ENCODE data around the gene TET1. TPM values are rescaled to one million over a fixed set of nuclear protein-coding genes. Genes with fewer than 3 reads are reported as not detected.
A peak's percentile ranks its signal among the peaks of the same experiment; 100 is the strongest.

Gene TET1
- total RNA-seq, 2 experiments from 2014 or later: 3.3 to 3.4 TPM

DNA sequence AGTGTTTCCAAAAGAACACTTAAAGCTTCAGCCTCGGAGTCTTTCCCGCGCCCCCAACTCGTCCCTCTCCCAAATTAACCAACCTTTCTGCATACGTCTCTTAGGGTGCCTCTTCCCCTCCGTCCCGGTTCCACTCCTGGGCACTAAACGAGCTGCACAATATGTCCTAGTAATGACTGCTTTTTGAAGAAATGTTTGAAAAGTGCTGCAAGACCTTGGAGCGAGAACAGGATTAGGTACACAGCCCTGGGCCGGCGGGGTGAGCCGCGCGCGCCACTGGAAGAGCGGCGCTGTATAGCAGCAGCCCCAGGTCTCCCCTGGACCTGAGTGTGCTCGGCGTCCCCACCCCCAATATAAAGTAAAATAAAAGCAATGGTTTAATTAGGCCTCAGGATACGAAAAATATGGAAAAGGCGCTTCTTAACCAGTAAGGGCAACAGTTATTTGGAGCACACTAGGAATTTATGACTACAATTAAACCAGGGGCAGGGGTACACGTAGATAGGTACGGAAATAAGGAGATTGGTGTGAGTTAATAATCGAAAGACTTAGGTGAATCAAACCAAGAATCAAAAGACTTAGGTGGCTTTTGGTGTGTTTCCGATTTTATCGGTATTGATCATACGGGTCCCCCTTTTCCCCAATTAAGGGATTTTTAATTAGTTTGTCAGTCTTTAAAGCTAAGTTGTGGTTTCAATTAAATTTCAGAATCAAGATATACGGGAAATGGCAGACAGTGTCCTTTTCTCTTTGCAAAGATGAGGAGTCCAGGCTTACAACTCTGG lies 1.9 kb downstream of the TET1 start:
- no peak for TF ChIP-seq EZH2phosphoT487 (IDR thresholded peaks at IDR 0.05; ENCODE audit: borderline replicate concordance, low read depth, low read length)
- H3K79me2 ChIP-seq (ENCODE audit: insufficient read depth, low read depth, low read length): no peaks in the 10 kb centered on the region
- DNase-seq (ENCODE audit: low spot score): no peak
- ChIA-PET CTCF (ENCODE audit: unreplicated experiment) (interaction anchor here (0.6 kb wide), 1 partner anchor 677 kb away, joined by 6 read pairs; no protein-coding TSS in a partner anchor), POLR2A (no interaction called here)
- no peak overlapping the region for H3K27ac ChIP-seq (ENCODE audit: low read depth, low read length, poor library complexity, severe bottlenecking)
- H4K20me1 ChIP-seq (ENCODE audit: insufficient read depth, low read length): no peaks in the 10 kb centered on the region
- no TSS peak for BruUV-seq (replicated peaks)
- H3K9me3 ChIP-seq (ENCODE audit: low read length): no peaks in the 10 kb centered on the region
- no peak overlapping the region for H3K4me3 ChIP-seq (ENCODE audit: low read depth, low read length, poor library complexity, severe bottlenecking)
- no peaks in the 10 kb centered on the region for H3K36me3 ChIP-seq (ENCODE audit: insufficient read depth, low read length)
- no peak overlapping the region for H2AFZ ChIP-seq (ENCODE audit: low read length)
- H3K4me2 ChIP-seq (ENCODE audit: low read length): no peak overlapping the region
- intact Hi-C loops (cut with micrococcal nuclease; ENCODE audit: unreplicated experiment): no loop called here
- peaks cover 13% of the 10 kb centered on the region for H3K4me1 ChIP-seq (ENCODE audit: insufficient read depth, low read length, poor library complexity, severe bottlenecking)
- H3K9me2 ChIP-seq (ENCODE audit: insufficient read depth, low read length): no peaks in the 10 kb centered on the region

DNA sequence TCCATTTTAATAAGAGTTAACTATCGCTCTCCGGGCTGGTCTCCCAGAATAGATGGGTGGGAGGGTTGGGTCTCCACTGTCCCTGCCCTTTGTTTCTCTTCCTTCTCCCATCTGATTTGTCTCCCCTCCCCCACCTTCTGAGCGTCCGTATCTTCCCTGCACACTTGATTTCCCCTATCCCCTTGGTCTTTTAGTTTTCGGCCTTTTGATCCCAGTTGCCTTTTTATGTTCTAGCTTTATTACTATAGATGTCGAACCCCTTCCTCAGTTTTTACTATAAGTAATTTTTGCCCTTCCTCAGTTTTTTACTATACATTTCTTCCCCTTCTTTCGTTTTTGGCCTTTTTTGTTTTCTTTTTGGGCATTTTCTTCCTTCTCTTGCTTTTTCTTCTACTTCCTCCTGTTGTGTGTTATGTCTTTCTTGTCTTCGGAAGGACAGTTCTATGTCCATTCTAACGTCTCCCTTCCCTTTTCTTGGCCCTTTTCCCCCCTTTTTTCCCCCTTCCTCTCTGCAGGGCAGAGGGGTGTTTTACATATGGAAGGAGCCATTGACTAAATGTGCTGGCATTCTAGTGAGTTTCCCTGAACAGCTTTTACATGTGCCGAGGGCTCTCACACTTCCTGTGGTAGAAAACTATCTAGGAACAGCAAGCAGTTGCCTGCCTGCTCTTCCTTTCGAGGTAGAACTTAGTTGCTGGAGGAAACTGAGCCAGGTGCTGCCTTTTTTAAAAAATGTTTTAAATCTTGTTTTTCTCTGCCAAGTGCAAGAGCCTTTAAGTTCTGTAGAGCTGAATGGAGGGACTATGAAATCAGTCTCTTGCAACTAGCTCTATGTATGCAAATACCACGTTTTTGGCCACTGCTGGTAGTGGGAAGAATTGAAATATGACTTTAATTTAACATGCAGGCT lies 2.8 kb downstream of the TET1 start:
- peaks cover 13% of the 10 kb centered on the region for H3K4me1 ChIP-seq (ENCODE audit: insufficient read depth, low read length, poor library complexity, severe bottlenecking)
- intact Hi-C loops (cut with micrococcal nuclease; ENCODE audit: unreplicated experiment): no loop called here
- no peaks in the 10 kb centered on the region for H3K9me2 ChIP-seq (ENCODE audit: insufficient read depth, low read length)
- H2AFZ ChIP-seq (ENCODE audit: low read length): no peak overlapping the region
- H3K79me2 ChIP-seq (ENCODE audit: insufficient read depth, low read depth, low read length): no peaks in the 10 kb centered on the region
- no peak overlapping the region for H3K27ac ChIP-seq (ENCODE audit: low read depth, low read length, poor library complexity, severe bottlenecking)
- H4K20me1 ChIP-seq (ENCODE audit: insufficient read depth, low read length): no peaks in the 10 kb centered on the region
- no TSS peak for BruUV-seq (replicated peaks)
- DNase-seq (ENCODE audit: low spot score): peak; percentile 69
- H3K4me2 ChIP-seq (ENCODE audit: low read length): no peak overlapping the region
- H3K9me3 ChIP-seq (ENCODE audit: low read length): no peaks in the 10 kb centered on the region
- POLR2A ChIA-PET: no interaction called here
- TF ChIP-seq EZH2phosphoT487 (IDR thresholded peaks at IDR 0.05; ENCODE audit: borderline replicate concordance, low read depth, low read length): no peak
- TF ChIP-seq, protein P1, sequence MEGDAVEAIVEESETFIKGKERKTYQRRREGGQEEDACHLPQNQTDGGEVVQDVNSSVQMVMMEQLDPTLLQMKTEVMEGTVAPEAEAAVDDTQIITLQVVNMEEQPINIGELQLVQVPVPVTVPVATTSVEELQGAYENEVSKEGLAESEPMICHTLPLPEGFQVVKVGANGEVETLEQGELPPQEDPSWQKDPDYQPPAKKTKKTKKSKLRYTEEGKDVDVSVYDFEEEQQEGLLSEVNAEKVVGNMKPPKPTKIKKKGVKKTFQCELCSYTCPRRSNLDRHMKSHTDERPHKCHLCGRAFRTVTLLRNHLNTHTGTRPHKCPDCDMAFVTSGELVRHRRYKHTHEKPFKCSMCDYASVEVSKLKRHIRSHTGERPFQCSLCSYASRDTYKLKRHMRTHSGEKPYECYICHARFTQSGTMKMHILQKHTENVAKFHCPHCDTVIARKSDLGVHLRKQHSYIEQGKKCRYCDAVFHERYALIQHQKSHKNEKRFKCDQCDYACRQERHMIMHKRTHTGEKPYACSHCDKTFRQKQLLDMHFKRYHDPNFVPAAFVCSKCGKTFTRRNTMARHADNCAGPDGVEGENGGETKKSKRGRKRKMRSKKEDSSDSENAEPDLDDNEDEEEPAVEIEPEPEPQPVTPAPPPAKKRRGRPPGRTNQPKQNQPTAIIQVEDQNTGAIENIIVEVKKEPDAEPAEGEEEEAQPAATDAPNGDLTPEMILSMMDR (conservative IDR thresholded peaks at IDR 0.05; ENCODE audit: low read length): no peak
- H3K4me3 ChIP-seq (ENCODE audit: low read depth, low read length, poor library complexity, severe bottlenecking): no peak overlapping the region
- CTCF ChIA-PET (ENCODE audit: unreplicated experiment): interaction anchor here (0.6 kb wide), 1 partner anchor 676 kb away, joined by 6 read pairs; no protein-coding TSS in a partner anchor
- no peaks in the 10 kb centered on the region for H3K36me3 ChIP-seq (ENCODE audit: insufficient read depth, low read length)

- Histone ChIP-seq H3K9me3 (ENCODE audit: low read length) (no peaks in the 10 kb centered on the region), H2AFZ (ENCODE audit: low read length) (no peak overlapping the region), H3K79me2 (ENCODE audit: insufficient read depth, low read depth, low read length) (no peaks in the 10 kb centered on the region), H3K4me2 (ENCODE audit: low read length) (no peak overlapping the region), H3K36me3 (ENCODE audit: insufficient read depth, low read length) (no peaks in the 10 kb centered on the region), H3K4me3 (ENCODE audit: low read depth, low read length, poor library complexity, severe bottlenecking) (no peak overlapping the region), H3K4me1 (ENCODE audit: insufficient read depth, low read length, poor library complexity, severe bottlenecking) (peaks cover 13% of the 10 kb centered on the region), H3K27ac (ENCODE audit: low read depth, low read length, poor library complexity, severe bottlenecking) (no peak overlapping the region), H3K9me2 (ENCODE audit: insufficient read depth, low read length) (no peaks in the 10 kb centered on the region), H4K20me1 (ENCODE audit: insufficient read depth, low read length) (no peaks in the 10 kb centered on the region)
- no peak for TF ChIP-seq EZH2phosphoT487 (IDR thresholded peaks at IDR 0.05; ENCODE audit: borderline replicate concordance, low read depth, low read length)
- TF ChIP-seq, protein P1 (conservative IDR thresholded peaks at IDR 0.05; ENCODE audit: low read length): no peak
- intact Hi-C loops (cut with micrococcal nuclease; ENCODE audit: unreplicated experiment): no loop called here
- CTCF ChIA-PET (ENCODE audit: unreplicated experiment): no interaction called here
- POLR2A ChIA-PET: interaction anchor here (0.7 kb wide), 1 partner anchor 37 kb away, joined by 3 read pairs; no protein-coding TSS in a partner anchor
- no TSS peak for BruUV-seq (replicated peaks)
- DNase-seq (ENCODE audit: low spot score): no peak
These were observed 4.6 kb downstream of the TET1 start for GRCh38 chr10:68564712-68565111.
